ENCODE data around the gene TEF.
A peak's percentile ranks its signal among the peaks of the same experiment; 100 is the strongest.

The TEF gene

DNA sequence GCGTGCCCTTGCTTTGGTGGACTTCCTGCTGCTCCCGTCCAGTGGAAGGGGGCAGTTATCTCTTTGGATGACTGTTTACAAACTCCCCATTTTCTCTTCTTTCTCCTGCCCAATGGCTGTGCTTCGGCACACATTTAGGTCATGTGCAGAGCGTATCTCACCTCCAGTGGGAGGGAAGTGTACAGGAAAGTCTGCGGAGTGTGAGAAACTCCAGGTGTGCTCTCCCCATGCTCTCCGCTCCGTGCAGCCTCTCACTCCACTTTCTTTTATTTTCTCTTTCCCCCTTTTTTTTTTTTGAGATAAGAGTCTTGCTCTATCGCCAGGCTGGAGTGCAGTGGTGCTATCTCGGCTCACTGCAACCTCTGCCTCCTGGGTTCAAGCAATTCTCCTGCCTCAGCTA is 11.9 kb upstream of the TEF start:
- TF ChIP-seq, protein P1, sequence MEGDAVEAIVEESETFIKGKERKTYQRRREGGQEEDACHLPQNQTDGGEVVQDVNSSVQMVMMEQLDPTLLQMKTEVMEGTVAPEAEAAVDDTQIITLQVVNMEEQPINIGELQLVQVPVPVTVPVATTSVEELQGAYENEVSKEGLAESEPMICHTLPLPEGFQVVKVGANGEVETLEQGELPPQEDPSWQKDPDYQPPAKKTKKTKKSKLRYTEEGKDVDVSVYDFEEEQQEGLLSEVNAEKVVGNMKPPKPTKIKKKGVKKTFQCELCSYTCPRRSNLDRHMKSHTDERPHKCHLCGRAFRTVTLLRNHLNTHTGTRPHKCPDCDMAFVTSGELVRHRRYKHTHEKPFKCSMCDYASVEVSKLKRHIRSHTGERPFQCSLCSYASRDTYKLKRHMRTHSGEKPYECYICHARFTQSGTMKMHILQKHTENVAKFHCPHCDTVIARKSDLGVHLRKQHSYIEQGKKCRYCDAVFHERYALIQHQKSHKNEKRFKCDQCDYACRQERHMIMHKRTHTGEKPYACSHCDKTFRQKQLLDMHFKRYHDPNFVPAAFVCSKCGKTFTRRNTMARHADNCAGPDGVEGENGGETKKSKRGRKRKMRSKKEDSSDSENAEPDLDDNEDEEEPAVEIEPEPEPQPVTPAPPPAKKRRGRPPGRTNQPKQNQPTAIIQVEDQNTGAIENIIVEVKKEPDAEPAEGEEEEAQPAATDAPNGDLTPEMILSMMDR (IDR thresholded peaks at IDR 0.05; ENCODE audit: low read length): no peak
- TF ChIP-seq EZH2 (IDR thresholded peaks at IDR 0.05; ENCODE audit: borderline replicate concordance, low read length): no peak
- Histone ChIP-seq H3K4me3 (ENCODE audit: low read depth, low read length, poor library complexity, severe bottlenecking) (no peak overlapping the region), H4K20me1 (ENCODE audit: insufficient read depth, low read length) (no peaks in the 10 kb centered on the region), H3K36me3 (ENCODE audit: insufficient read depth, low read length) (no peaks in the 10 kb centered on the region), H3K4me1 (ENCODE audit: insufficient read depth, low read length, severe bottlenecking) (peaks cover 13% of the 10 kb centered on the region), H3K9me3 (ENCODE audit: low read length) (no peaks in the 10 kb centered on the region), H3K27ac (ENCODE audit: low read depth, low read length, poor library complexity, severe bottlenecking) (no peak overlapping the region), H3K79me2 (ENCODE audit: insufficient read depth, low read length) (no peaks in the 10 kb centered on the region), H3K9me2 (ENCODE audit: low read depth, low read length) (no peaks in the 10 kb centered on the region), H3F3A (ENCODE audit: insufficient read depth, low read length) (no peaks in the 10 kb centered on the region), H2AFZ (ENCODE audit: low read length) (no peak overlapping the region), H3K27me3 (ENCODE audit: insufficient read depth, low read length) (no peaks in the 10 kb centered on the region; the same call in 1 of the 2 replicates), H3K9ac (ENCODE audit: low read length) (no peak overlapping the region), H3K4me2 (ENCODE audit: low read length) (no peak overlapping the region)

DNA sequence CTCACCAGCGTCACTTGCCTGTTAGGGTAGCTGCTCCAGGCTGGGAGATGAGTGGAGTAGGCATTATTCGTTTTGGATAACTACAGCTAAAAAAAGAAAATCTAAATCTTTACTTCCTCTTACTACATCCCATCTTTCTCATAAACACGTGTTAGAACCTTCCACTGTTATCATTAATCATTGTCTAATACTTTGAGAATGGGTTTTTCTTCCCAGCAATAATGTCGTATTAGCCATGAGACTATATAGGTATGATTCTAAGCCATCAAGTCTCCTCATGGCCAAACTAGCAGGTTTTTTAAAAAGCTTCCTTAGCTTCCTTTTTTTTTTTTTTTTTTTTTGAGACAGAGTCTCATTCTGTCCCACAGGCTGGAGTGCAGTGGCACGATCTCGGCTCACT is 3.9 kb upstream of the TEF start:
- no peak overlapping the region for H3K4me3 ChIP-seq (ENCODE audit: low read depth, low read length, poor library complexity, severe bottlenecking)
- no peaks in the 10 kb centered on the region for H3K9me3 ChIP-seq (ENCODE audit: low read length)
- H3K36me3 ChIP-seq (ENCODE audit: insufficient read depth, low read length): no peaks in the 10 kb centered on the region
- H3K79me2 ChIP-seq (ENCODE audit: insufficient read depth, low read length): no peaks in the 10 kb centered on the region
- no peaks in the 10 kb centered on the region for H3F3A ChIP-seq (ENCODE audit: insufficient read depth, low read length)
- no peaks in the 10 kb centered on the region; the same call in 1 of the 2 replicates for H3K27me3 ChIP-seq (ENCODE audit: insufficient read depth, low read length)
- no peak overlapping the region for H3K4me2 ChIP-seq (ENCODE audit: low read length)
- H3K27ac ChIP-seq (ENCODE audit: low read depth, low read length, poor library complexity, severe bottlenecking): no peak overlapping the region
- no peak overlapping the region for H2AFZ ChIP-seq (ENCODE audit: low read length)
- H3K9me2 ChIP-seq (ENCODE audit: low read depth, low read length): no peaks in the 10 kb centered on the region
- no peak overlapping the region for H3K9ac ChIP-seq (ENCODE audit: low read length)
- TF ChIP-seq, protein P1 (IDR thresholded peaks at IDR 0.05; ENCODE audit: low read length): no peak
- TF ChIP-seq EZH2 (IDR thresholded peaks at IDR 0.05; ENCODE audit: borderline replicate concordance, low read length): no peak
- no peaks in the 10 kb centered on the region for H4K20me1 ChIP-seq (ENCODE audit: insufficient read depth, low read length)
- H3K4me1 ChIP-seq (ENCODE audit: insufficient read depth, low read length, severe bottlenecking): peaks cover 13% of the 10 kb centered on the region

DNA sequence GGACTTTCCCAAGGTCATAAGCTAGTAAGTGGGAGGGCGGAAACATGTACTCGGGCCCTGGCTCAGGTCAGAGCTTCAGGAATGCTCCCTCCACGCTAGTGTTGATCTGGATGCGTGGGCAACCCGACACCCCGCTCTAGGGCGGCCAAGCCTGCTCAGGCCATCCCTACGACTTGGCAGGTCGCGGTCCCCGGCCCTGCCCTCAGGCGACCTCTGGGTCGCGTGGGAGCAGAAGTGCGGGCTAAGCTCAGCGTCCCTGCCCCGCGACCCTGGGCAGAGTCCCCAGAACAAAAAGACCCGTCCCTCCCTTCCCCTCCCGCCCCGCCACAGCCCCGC is 781 bp upstream of the TEF start:
- Histone ChIP-seq H3K9me3 (ENCODE audit: low read length) (no peaks in the 10 kb centered on the region), H4K20me1 (ENCODE audit: insufficient read depth, low read length) (no peaks in the 10 kb centered on the region), H3K9ac (ENCODE audit: low read length) (peak overlapping the region; percentile 65), H3F3A (ENCODE audit: insufficient read depth, low read length) (no peaks in the 10 kb centered on the region), H3K4me2 (ENCODE audit: low read length) (peak overlapping the region; percentile 72), H3K27me3 (ENCODE audit: insufficient read depth, low read length) (no peaks in the 10 kb centered on the region; the same call in 1 of the 2 replicates), H2AFZ (ENCODE audit: low read length) (no peak overlapping the region), H3K9me2 (ENCODE audit: low read depth, low read length) (no peaks in the 10 kb centered on the region), H3K79me2 (ENCODE audit: insufficient read depth, low read length) (no peaks in the 10 kb centered on the region), H3K4me1 (ENCODE audit: insufficient read depth, low read length, severe bottlenecking) (peaks cover 22% of the 10 kb centered on the region), H3K27ac (ENCODE audit: low read depth, low read length, poor library complexity, severe bottlenecking) (peak overlapping the region; percentile 26), H3K36me3 (ENCODE audit: insufficient read depth, low read length) (no peaks in the 10 kb centered on the region), H3K4me3 (ENCODE audit: low read depth, low read length, poor library complexity, severe bottlenecking) (peak overlapping the region; percentile 70)
- TF ChIP-seq, protein P1 (IDR thresholded peaks at IDR 0.05; ENCODE audit: low read length): no peak
- TF ChIP-seq EZH2 (IDR thresholded peaks at IDR 0.05; ENCODE audit: borderline replicate concordance, low read length): no peak
